Nephron progenitor cell (in vitro differentiated cells): Measurements from ENCODE around the gene CNOT6.

Experiments used
- DNase-seq: peaks from one replicate; pipeline ENCODE4 v3.0.0; 2021
- H3K27ac Mint-ChIP-seq: 2 replicates; pipeline ENCODE4 v1.8.0; 2021; ENCODE audit warnings: mild to moderate bottlenecking, moderate library complexity, mixed read lengths
- H3K27me3 Mint-ChIP-seq: 2 replicates; pipeline ENCODE4 v1.8.0; 2021; ENCODE audit warnings: mild to moderate bottlenecking, low read depth, mixed read lengths; ENCODE audit not compliant: poor library complexity
- H3K36me3 Mint-ChIP-seq: 2 replicates; pipeline ENCODE4 v1.8.0; 2021; ENCODE audit warnings: low read depth, mixed read lengths
- H3K4me1 Mint-ChIP-seq: 2 replicates; pipeline ENCODE4 v1.8.0; 2021; ENCODE audit warnings: mixed read lengths
- H3K4me3 Mint-ChIP-seq: 2 replicates; pipeline ENCODE4 v1.8.0; 2021; ENCODE audit warnings: mild to moderate bottlenecking, moderate library complexity, mixed read lengths
- H3K9me3 Mint-ChIP-seq: 2 replicates; pipeline ENCODE4 v1.8.0; 2021; ENCODE audit warnings: mild to moderate bottlenecking, moderate library complexity, mixed read lengths
- TF ChIP-seq, protein P1 (sequence below): fragments of 200-600 bp; sonication (generic); IDR thresholded peaks from 2 replicates; pipeline ENCODE4 v1.5.0; 2021; ENCODE audit warnings: antibody characterized with exemption

CNOT6 gene

DNA sequence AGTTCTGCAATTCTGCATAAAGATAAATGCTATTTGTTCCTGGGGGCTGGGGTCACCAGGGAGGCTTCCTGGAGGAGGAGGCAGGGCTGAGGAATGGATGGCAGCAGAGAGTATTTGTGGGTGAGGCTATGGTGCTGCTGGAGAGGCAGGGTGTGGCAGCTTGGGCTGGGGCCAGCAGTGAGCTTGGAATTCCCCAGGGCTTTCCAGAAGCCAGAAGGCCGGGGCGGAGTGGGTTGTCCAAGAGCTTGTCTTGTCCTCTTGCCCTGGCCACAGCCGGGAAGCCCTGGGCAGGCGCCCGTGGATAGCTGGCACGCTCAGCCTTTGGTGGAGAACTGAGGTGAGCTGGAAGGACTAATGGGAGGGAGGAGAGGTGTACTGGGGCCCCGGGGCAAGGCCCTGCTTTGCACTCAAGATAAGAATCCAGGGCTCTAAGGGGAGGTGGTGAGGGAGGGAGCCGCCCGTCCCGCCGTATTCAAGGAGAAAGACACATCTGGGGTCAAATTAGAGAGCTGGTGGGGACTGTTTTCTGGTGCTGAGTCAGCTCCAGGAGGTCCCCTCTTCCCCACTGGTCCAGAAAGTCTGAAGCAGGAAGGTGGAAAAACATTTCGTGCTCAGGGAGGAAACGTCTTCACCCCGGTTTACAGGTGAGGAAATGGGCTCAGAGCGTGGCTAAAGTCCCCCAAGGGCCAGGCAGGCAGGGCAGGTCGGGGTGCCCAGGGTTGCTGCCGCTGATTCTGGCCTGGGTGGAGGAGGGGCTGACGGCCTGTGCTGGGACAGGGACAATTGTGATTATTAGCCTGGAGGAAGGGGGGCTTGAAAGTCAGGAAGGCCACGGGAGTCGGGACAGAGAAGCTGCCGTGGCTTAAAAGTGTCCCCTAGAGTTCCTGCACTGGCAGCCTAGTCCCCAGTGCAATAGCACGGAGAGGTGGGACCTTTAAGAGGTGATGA lies 26.9 kb upstream of the CNOT6 start:
- H3K4me3 Mint-ChIP-seq: no peak overlapping the region
- peaks cover 5% of the 10 kb centered on the region for H3K9me3 Mint-ChIP-seq
- peaks cover 6% of the 10 kb centered on the region for H3K27me3 Mint-ChIP-seq
- H3K4me1 Mint-ChIP-seq: peaks cover 4% of the 10 kb centered on the region
- H3K36me3 Mint-ChIP-seq: no peaks in the 10 kb centered on the region
- H3K27ac Mint-ChIP-seq: peak overlapping the region; percentile 57
- no peak for DNase-seq
- TF ChIP-seq, protein P1, sequence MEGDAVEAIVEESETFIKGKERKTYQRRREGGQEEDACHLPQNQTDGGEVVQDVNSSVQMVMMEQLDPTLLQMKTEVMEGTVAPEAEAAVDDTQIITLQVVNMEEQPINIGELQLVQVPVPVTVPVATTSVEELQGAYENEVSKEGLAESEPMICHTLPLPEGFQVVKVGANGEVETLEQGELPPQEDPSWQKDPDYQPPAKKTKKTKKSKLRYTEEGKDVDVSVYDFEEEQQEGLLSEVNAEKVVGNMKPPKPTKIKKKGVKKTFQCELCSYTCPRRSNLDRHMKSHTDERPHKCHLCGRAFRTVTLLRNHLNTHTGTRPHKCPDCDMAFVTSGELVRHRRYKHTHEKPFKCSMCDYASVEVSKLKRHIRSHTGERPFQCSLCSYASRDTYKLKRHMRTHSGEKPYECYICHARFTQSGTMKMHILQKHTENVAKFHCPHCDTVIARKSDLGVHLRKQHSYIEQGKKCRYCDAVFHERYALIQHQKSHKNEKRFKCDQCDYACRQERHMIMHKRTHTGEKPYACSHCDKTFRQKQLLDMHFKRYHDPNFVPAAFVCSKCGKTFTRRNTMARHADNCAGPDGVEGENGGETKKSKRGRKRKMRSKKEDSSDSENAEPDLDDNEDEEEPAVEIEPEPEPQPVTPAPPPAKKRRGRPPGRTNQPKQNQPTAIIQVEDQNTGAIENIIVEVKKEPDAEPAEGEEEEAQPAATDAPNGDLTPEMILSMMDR: no peak

DNA sequence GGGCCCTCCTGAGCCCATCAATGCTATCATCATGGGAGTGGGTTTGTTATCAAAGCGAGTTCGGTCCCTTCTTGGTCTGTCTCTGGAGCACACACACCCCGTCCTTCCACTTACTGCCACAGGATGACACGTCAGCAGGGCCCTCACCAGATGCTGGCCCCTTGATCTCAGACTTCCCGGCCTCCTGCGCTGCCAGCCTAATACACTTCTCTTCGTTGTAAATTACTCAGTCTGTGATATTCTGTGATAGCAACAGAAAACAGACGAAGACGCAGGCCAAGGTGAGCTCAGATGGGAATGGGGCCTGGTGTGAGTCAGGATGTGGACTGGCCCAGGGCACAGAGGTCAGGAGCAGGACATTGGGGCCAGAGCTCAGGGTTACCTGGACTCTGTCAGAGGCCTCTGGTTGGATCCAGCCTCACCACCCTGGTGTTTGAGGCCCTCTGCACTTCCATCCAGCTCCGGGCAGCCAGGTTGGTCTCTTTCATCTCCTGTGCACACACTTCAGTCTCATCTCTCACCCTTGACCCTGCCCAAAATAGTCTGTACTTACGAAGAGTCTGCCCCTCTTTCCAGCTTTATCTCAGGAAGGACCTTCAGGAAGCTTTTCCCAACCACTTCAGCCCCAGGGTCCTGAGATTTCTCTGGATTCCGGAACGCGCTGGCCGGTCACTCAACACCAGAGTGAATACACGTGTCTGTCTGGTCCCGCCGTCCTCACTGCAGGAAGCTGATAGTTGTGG lies 26.0 kb upstream of the CNOT6 start:
- Mint-ChIP-seq H3K9me3 (peaks cover 1% of the 10 kb centered on the region), H3K4me1 (peaks cover 4% of the 10 kb centered on the region), H3K27ac (no peak overlapping the region), H3K4me3 (no peak overlapping the region), H3K36me3 (no peaks in the 10 kb centered on the region), H3K27me3 (peaks cover 6% of the 10 kb centered on the region)
- TF ChIP-seq, protein P1: no peak
- no peak for DNase-seq

GRCh38 chr5:180468732-180469585 lies 25.2 kb upstream of the CNOT6 start:
- no peak overlapping the region for H3K27ac Mint-ChIP-seq
- no peaks in the 10 kb centered on the region for H3K9me3 Mint-ChIP-seq
- TF ChIP-seq, protein P1: no peak
- no peaks in the 10 kb centered on the region for H3K36me3 Mint-ChIP-seq
- no peak overlapping the region for H3K4me3 Mint-ChIP-seq
- DNase-seq: no peak
- H3K27me3 Mint-ChIP-seq: peaks cover 6% of the 10 kb centered on the region
- peaks cover 4% of the 10 kb centered on the region for H3K4me1 Mint-ChIP-seq

DNA sequence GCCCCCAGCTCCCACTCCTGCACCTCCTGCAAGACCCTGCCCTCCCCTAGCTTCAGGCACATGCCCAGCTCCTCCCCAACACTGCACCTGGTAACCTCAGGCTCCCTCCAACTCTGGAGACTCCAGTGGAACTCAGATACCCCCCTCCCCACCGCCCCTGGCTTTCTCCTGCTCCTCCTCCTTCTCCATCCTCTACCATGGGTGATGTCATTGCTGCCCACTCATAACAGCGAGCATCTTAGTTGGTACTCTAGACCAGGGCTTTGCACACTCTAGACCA lies 24.7 kb upstream of the CNOT6 start:
- TF ChIP-seq, protein P1: no peak
- H3K9me3 Mint-ChIP-seq: no peaks in the 10 kb centered on the region
- DNase-seq: no peak

DNA sequence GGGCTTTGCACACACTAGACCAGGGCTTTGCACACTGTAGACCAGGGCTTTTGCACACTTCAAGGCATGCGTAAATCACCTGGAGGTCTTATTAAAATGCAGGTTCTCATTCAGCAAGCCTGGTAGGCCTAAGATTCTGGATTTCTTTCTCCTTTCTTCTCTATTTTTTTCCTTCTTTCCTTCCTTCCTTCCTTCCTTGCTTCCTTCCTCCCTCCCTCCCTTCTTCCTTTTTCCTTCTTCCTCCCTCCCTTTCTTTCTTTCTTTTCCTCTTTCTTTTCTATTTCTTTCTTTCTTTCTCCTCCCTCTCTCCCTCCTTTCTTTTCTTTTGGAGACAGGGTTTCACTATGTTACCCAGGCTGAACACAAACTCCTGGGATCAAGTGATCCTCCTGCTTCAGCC lies 24.3 kb upstream of the CNOT6 start:
- TF ChIP-seq, protein P1: no peak
- Mint-ChIP-seq H3K9me3 (no peaks in the 10 kb centered on the region), H3K27me3 (peaks cover 6% of the 10 kb centered on the region)

More for the DNA sequence above, 24.7 kb upstream of the CNOT6 start:
- Mint-ChIP-seq H3K36me3 (no peaks in the 10 kb centered on the region), H3K4me1 (peaks cover 4% of the 10 kb centered on the region), H3K27me3 (peaks cover 6% of the 10 kb centered on the region), H3K27ac (no peak overlapping the region), H3K4me3 (no peak overlapping the region)

More for the DNA sequence above, 24.3 kb upstream of the CNOT6 start:
- H3K27ac Mint-ChIP-seq: no peak overlapping the region
- DNase-seq: no peak
- H3K4me3 Mint-ChIP-seq: no peak overlapping the region
- no peaks in the 10 kb centered on the region for H3K36me3 Mint-ChIP-seq
- H3K4me1 Mint-ChIP-seq: peaks cover 4% of the 10 kb centered on the region
